ENCODE data around the gene CCP110.

DNA sequence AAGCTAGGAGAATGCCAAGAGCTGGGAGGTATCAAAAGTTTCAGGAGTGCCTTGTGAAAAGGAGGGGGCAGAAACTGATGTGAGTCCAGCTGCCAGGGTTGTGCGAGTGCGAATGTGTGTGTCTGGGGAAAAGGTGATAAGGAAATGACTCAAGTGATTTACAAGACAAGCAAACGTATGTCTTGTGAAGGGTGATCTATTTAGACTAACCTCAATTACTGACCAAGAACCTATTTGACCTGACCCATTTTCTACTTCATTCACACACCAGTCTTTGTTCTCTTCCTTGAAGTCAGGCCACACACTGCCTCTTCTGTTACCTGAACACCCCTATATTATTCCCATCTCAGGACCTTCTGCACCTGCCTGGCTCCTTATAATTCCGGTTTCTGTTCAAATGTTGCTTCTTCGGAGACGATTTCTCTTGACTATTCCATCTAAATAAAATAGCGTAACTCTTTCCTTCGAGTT, 2.8 kb upstream of the CCP110 start:
- no peak for TF ChIP-seq POLR2A (IDR thresholded peaks at IDR 0.05)
- TF ChIP-seq, protein P1, sequence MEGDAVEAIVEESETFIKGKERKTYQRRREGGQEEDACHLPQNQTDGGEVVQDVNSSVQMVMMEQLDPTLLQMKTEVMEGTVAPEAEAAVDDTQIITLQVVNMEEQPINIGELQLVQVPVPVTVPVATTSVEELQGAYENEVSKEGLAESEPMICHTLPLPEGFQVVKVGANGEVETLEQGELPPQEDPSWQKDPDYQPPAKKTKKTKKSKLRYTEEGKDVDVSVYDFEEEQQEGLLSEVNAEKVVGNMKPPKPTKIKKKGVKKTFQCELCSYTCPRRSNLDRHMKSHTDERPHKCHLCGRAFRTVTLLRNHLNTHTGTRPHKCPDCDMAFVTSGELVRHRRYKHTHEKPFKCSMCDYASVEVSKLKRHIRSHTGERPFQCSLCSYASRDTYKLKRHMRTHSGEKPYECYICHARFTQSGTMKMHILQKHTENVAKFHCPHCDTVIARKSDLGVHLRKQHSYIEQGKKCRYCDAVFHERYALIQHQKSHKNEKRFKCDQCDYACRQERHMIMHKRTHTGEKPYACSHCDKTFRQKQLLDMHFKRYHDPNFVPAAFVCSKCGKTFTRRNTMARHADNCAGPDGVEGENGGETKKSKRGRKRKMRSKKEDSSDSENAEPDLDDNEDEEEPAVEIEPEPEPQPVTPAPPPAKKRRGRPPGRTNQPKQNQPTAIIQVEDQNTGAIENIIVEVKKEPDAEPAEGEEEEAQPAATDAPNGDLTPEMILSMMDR (IDR thresholded peaks at IDR 0.05), result no peak

Measured in stomach (tissue), 4 donors.